Uterus (tissue), 2 donors: ENCODE data around the gene PLEKHG2.

Experiments
- CTCF ChIP-seq, 4 experiments: fragments of 200-600 bp in 2 of 4; fragments of 450-650 bp in 2 of 4; sonication (generic) in 2 of 4; IDR thresholded peaks; one replicate each; pipeline ENCODE4 v1.5.1; 2016 to 2019; ENCODE audit warnings: antibody characterized with exemption in 4 of 4, mild to moderate bottlenecking in 2 of 4, moderate library complexity in 1 of 4
- POLR2A ChIP-seq, 2 donors: fragments of 450-650 bp; IDR thresholded peaks; one replicate each; pipeline ENCODE4 v1.6.1; 2016; ENCODE audit warnings: antibody characterized with exemption in 2 of 2, mild to moderate bottlenecking in 1 of 2, moderate library complexity in 1 of 2

DNA sequence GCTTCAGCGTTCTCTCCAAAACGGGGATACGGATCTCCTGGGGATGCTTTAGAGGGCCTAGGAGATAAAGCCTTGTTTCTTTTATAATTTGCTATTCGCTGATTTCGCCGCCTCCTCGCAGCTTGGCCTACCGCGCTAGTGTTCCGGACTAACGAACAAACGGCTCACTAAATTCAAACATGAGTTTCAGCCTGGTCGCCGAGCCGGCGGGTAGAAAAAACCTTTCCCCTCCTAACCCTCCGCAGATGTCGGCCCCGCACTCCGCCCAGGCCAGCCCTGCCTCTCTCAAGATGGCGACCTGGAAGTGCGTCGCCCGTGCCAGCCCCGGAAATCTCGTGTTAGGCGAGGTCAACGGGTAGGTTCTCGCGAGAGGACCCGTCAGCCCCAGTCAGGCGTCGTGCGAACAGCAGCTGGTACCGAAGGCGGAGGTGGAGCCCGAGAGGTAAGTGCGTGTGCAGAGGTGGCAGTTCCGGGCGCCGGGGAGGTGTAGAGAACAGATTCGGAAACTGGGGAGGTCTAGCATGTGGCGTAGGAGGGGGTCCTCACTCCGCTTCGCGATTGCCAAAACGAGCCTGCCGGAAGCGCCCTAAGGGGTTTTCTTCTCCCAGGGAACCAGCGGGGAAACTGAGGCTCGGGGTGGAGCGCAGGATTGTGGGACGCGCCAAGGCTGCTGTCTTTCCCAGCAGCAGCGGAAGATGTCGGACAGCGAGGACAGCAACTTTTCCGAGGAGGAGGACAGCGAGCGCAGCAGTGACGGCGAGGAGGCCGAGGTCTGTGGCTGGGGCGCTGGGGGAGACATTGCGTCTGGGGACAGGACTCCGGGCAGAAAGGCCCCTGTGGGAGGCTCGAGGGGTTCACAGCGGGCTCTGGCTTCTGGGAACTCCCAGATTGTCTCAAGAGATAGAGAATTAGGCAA is 33.0 kb downstream of the PLEKHG2 start, which contains the start of gene SUPT5H:
- TF ChIP-seq CTCF (IDR thresholded peaks at IDR 0.05) (peak in 1 of 4 experiments; percentile 15), POLR2A (IDR thresholded peaks at IDR 0.05) (peak; percentile 91 to 95)
